H1 (cell line): ENCODE results near the gene TOR1A. TPM values are rescaled to one million over a fixed set of nuclear protein-coding genes. Genes with fewer than 3 reads are reported as not detected.

Experiments used
- CTCF ChIA-PET: fragments of 300-600 bp; sonication (Branson Sonifier 250); formaldehyde crosslinking; loops from one replicate; lab custom pipeline; 2021; ENCODE audit not compliant: partially characterized antibody; lab: Charles Lee
- POLR2A ChIA-PET: fragments of 300-600 bp; sonication (Branson Sonifier 250); formaldehyde crosslinking; loops from one replicate; lab custom pipeline; 2021; ENCODE audit warnings: inconsistent platforms; ENCODE audit not compliant: partially characterized antibody; lab: Charles Lee
- DNase-seq, 2 experiments: peaks; one replicate each; pipeline versions ENCODE4 v3.0.0 to v3.0.0-alpha.2; 2010 to 2022; ENCODE audit warnings: low spot score in 2 of 2, low read depth in 1 of 2, mixed read lengths in 1 of 2
- FAIRE-seq: peaks from 2 replicates; lab custom pipeline; 2011; peaks lifted over from hg19 to GRCh38; lab: Jason Lieb, UNC
- H2AFZ ChIP-seq: 2 replicates; pipeline ENCODE4 v1.8.1; 2012; ENCODE audit warnings: low read length, inconsistent platforms
- H2AK5ac ChIP-seq: 2 replicates; pipeline ENCODE4 v1.6.1; 2013; ENCODE audit warnings: low read depth, low read length
- H2BK120ac ChIP-seq: replicated peaks from 2 replicates; pipeline ENCODE3; 2013; ENCODE audit warnings: low read depth, low read length, inconsistent platforms
- H2BK12ac ChIP-seq: 2 replicates; pipeline ENCODE4 v1.6.1; 2013; ENCODE audit warnings: low read depth, low read length
- H2BK15ac ChIP-seq: 2 replicates; pipeline ENCODE4 v1.6.1; 2013; ENCODE audit warnings: low read length
- H2BK20ac ChIP-seq: 2 replicates; pipeline ENCODE4 v1.6.1; 2013; ENCODE audit warnings: low read length
- H2BK5ac ChIP-seq: 2 replicates; pipeline ENCODE4 v1.6.1; 2013; ENCODE audit warnings: low read depth, low read length
- H3K14ac ChIP-seq: 2 replicates; pipeline ENCODE4 v1.6.1; 2013; ENCODE audit warnings: inconsistent platforms; ENCODE audit not compliant: insufficient read length
- H3K18ac ChIP-seq: 2 replicates; pipeline ENCODE4 v1.6.1; 2013; ENCODE audit warnings: low read length; ENCODE audit errors: extremely low read depth
- H3K23ac ChIP-seq: 2 replicates; pipeline ENCODE4 v1.6.1; 2013; ENCODE audit warnings: inconsistent platforms; ENCODE audit not compliant: insufficient read length
- H3K23me2 ChIP-seq: 2 replicates; pipeline ENCODE4 v1.6.1; 2013; ENCODE audit warnings: low read depth, low read length
- H3K27ac ChIP-seq: 2 replicates; pipeline ENCODE4 v1.6.1; 2011; ENCODE audit warnings: low read depth, low read length, inconsistent platforms
- H3K27me3 ChIP-seq, 4 experiments: replicated peaks in 1 of 4; 1 replicate in 1 of 4; 2 replicates in 3 of 4; pipeline versions ENCODE4 v1.6.1 to v1.8.1; 2011 to 2013; ENCODE audit warnings: low read length in 3 of 4, mild to moderate bottlenecking in 3 of 4, inconsistent platforms in 2 of 4, mixed read lengths in 2 of 4, moderate library complexity in 1 of 4; ENCODE audit not compliant: control insufficient read depth in 3 of 4, insufficient read depth in 3 of 4; ENCODE audit errors: extremely low read depth in 1 of 4
- H3K36me3 ChIP-seq, 4 experiments: 2 replicates each; pipeline versions ENCODE4 v1.6.1 to v1.8.1; 2011 to 2013; ENCODE audit warnings: mild to moderate bottlenecking in 4 of 4, low read length in 3 of 4, moderate library complexity in 2 of 4, control low read depth in 1 of 4, inconsistent platforms in 1 of 4; ENCODE audit not compliant: insufficient read depth in 4 of 4, control insufficient read depth in 2 of 4
- H3K4ac ChIP-seq: replicated peaks from 2 replicates; pipeline ENCODE3; 2013; ENCODE audit warnings: low read length, low read depth, mixed read lengths, inconsistent platforms; ENCODE audit not compliant: insufficient read length
- H3K4me1 ChIP-seq, 4 experiments: replicated peaks in 1 of 4; 1 replicate in 1 of 4; 2 replicates in 3 of 4; pipeline versions ENCODE4 v1.6.1 to v1.8.1; 2011 to 2013; ENCODE audit warnings: low read length in 3 of 4, inconsistent platforms in 2 of 4, mixed read lengths in 1 of 4; ENCODE audit not compliant: insufficient read depth in 4 of 4, control insufficient read depth in 3 of 4
- H3K4me2 ChIP-seq, 2 experiments: 2 replicates each; pipeline versions ENCODE4 v1.6.1 to v1.8.1; 2011 to 2013; ENCODE audit warnings: low read depth in 2 of 2, low read length in 2 of 2, control low read depth in 1 of 2, inconsistent platforms in 1 of 2, mild to moderate bottlenecking in 1 of 2; ENCODE audit not compliant: insufficient read depth in 1 of 2
- H3K4me3 ChIP-seq, 4 experiments: fragments of 200-600, 300-600 bp in 1 of 4; sonication (generic), shearing (Covaris generic), sonication (Bioruptor Twin) in 1 of 4; 2 replicates each; pipeline versions ENCODE4 v1.5.1 to v1.8.1; 2011 to 2016; ENCODE audit warnings: low read length in 4 of 4, low read depth in 3 of 4, control low read depth in 2 of 4, inconsistent platforms in 2 of 4, mild to moderate bottlenecking in 2 of 4, mixed read lengths in 1 of 4, moderate library complexity in 1 of 4; ENCODE audit not compliant: insufficient read depth in 2 of 4; ENCODE audit errors: extremely low read depth in 1 of 4
- H3K56ac ChIP-seq: replicated peaks from 2 replicates; pipeline ENCODE3; 2013; ENCODE audit warnings: low read depth, mild to moderate bottlenecking, mixed read lengths, low read length, inconsistent platforms; ENCODE audit not compliant: insufficient read length
- H3K79me1 ChIP-seq: 2 replicates; pipeline ENCODE4 v1.6.1; 2013; ENCODE audit warnings: low read depth, low read length, control low read depth
- H3K79me2 ChIP-seq, 2 experiments: 2 replicates each; pipeline versions ENCODE4 v1.6.1 to v1.8.1; 2012 to 2013; ENCODE audit warnings: low read length in 2 of 2, mild to moderate bottlenecking in 2 of 2, inconsistent platforms in 1 of 2; ENCODE audit not compliant: insufficient read depth in 2 of 2, control insufficient read depth in 1 of 2
- H3K9ac ChIP-seq, 4 experiments: replicated peaks in 1 of 4; 1 replicate in 1 of 4; 2 replicates in 3 of 4; pipeline versions ENCODE4 v1.6.1 to v1.8.1; 2011 to 2013; ENCODE audit warnings: low read depth in 3 of 4, low read length in 3 of 4, control low read depth in 2 of 4, mild to moderate bottlenecking in 2 of 4, moderate library complexity in 2 of 4, inconsistent platforms in 1 of 4; ENCODE audit errors: extremely low read depth in 1 of 4
- H3K9me3 ChIP-seq, 2 experiments: 2 replicates each; pipeline versions ENCODE4 v1.6.1 to v1.8.1; 2012 to 2013; ENCODE audit warnings: mild to moderate bottlenecking in 2 of 2, moderate library complexity in 2 of 2, control low read depth in 1 of 2, inconsistent platforms in 1 of 2, low read depth in 1 of 2, low read length in 1 of 2, mixed read lengths in 1 of 2; ENCODE audit not compliant: insufficient read depth in 2 of 2
- H4K20me1 ChIP-seq, 2 experiments: replicated peaks in 1 of 2; 2 replicates each; pipeline versions ENCODE3 to v1.8.1; 2011 to 2013; ENCODE audit warnings: inconsistent platforms in 2 of 2, low read length in 2 of 2, mild to moderate bottlenecking in 1 of 2; ENCODE audit not compliant: insufficient read depth in 2 of 2, control insufficient read depth in 1 of 2
- H4K5ac ChIP-seq: 2 replicates; pipeline ENCODE4 v1.6.1; 2013; ENCODE audit warnings: low read length, low read depth, mixed read lengths, inconsistent platforms; ENCODE audit not compliant: insufficient read length
- H4K8ac ChIP-seq: 2 replicates; pipeline ENCODE4 v1.8.0; 2013; ENCODE audit warnings: mild to moderate bottlenecking, moderate library complexity, low read length, inconsistent platforms; ENCODE audit not compliant: insufficient read depth; ENCODE audit errors: extremely low read depth
- H4K91ac ChIP-seq: replicated peaks from 2 replicates; pipeline ENCODE3; 2013; ENCODE audit warnings: low read length, mixed read lengths, inconsistent platforms; ENCODE audit not compliant: insufficient read length
- E2F6 ChIP-seq: IDR thresholded peaks from 2 replicates; pipeline ENCODE4 v1.6.1; 2012; ENCODE audit warnings: inconsistent platforms
- JUND ChIP-seq: IDR thresholded peaks from 2 replicates; pipeline ENCODE4 v1.6.1; 2011; ENCODE audit warnings: mild to moderate bottlenecking, improper control_type of control experiment, low read length
- PHF8 ChIP-seq: fragments of 200-600 bp; sonication (generic); conservative IDR thresholded peaks from 2 replicates; pipeline ENCODE4 v1.7.1; 2012; ENCODE audit warnings: low read depth, mild to moderate bottlenecking, inconsistent platforms, low read length, moderate library complexity
- POLR2AphosphoS5 ChIP-seq: IDR thresholded peaks from 2 replicates; pipeline ENCODE4 v1.6.1; 2011; ENCODE audit warnings: low read depth, low read length
- SIN3A ChIP-seq, 2 experiments: IDR thresholded peaks in 1 of 2; conservative IDR thresholded peaks in 1 of 2; 2 replicates each; pipeline ENCODE4 v1.6.1; 2011 to 2012; ENCODE audit warnings: low read length in 2 of 2, improper control_type of control experiment in 1 of 2, low read depth in 1 of 2, mild to moderate bottlenecking in 1 of 2
- SRF ChIP-seq: IDR thresholded peaks from 2 replicates; pipeline ENCODE4 v1.6.1; 2011; ENCODE audit warnings: mild to moderate bottlenecking, low read depth, low read length, moderate library complexity
- WGBS, 2 experiments: shearing (Covaris generic) in 1 of 2; methylation state at CpG; one replicate each; pipeline versions ENCODE4 v1.1.6 to v1.1.7; 2013 to 2015; ENCODE audit warnings: low lambda C conversion rate in 2 of 2, mixed read lengths in 2 of 2, inconsistent platforms in 1 of 2, low coverage in 1 of 2, missing lambda C conversion rate in 1 of 2; ENCODE audit not compliant: insufficient replicate concordance in 2 of 2, insufficient coverage in 1 of 2, insufficient read length in 1 of 2; ENCODE audit errors: extremely low coverage in 1 of 2, missing lambda C conversion rate in 1 of 2; 5-methylcytosine and 5-hydroxymethylcytosine counted together
- polyA plus RNA-seq, 7 experiments: library from polyadenylated mRNA; depleted of rRNA in 3 of 7; stranded (reverse) in 5 of 7; unstranded in 2 of 7; fragments of >200 nt in 5 of 7; fragments of 200-250 nt in 2 of 7; gene quantifications; 1 replicate in 5 of 7; 2 replicates in 1 of 7; 4 replicates in 1 of 7; pipeline versions ENCODE4 v1.2.1 to v1.2.3, GENCODE V29; 2011 to 2013; ENCODE audit warnings: missing spikeins in 2 of 7, mixed read lengths in 2 of 7
- total RNA-seq: library from RNA; stranded (reverse); fragmentation: NEBNext Ultra II Directional; extraction: Animal tissue kit (Norgen Biotek cat#: 25700); gene quantifications from 2 replicates; pipeline ENCODE4 v1.2.1, GENCODE V29; 2021
- TF ChIP-seq, protein P1 (sequence below): IDR thresholded peaks from 2 replicates; pipeline ENCODE4 v1.6.1; 2012; ENCODE audit warnings: low read length, inconsistent platforms

The TOR1A gene
- total and polyA plus RNA-seq, 2 of the 8 experiments (the other 6 are each of a cell fraction or from before 2014, with no cell fraction given): 37.6 to 46.7 TPM

- WGBS, 2 experiments: no CpG with 5 or more reads among the region's 15 CpGs
- H3K79me1 ChIP-seq: peaks cover 6% of the 10 kb centered on the region
- H2AK5ac ChIP-seq: no peak overlapping the region
- peak overlapping the region; percentile 80; the same call in 1 of the 2 replicates for H2BK12ac ChIP-seq
- peak overlapping the region; percentile 75 to 100 (median 87) for H3K4me3 ChIP-seq
- no peak overlapping the region for H2BK20ac ChIP-seq
- CTCF ChIA-PET: no interaction called here
- H3K23me2 ChIP-seq: peaks cover 5% of the 10 kb centered on the region; the same call in 1 of the 2 replicates
- no peak overlapping the region; the same call in 1 of the 2 replicates for H2AFZ ChIP-seq
- no peak for FAIRE-seq
- TF ChIP-seq, protein P1, sequence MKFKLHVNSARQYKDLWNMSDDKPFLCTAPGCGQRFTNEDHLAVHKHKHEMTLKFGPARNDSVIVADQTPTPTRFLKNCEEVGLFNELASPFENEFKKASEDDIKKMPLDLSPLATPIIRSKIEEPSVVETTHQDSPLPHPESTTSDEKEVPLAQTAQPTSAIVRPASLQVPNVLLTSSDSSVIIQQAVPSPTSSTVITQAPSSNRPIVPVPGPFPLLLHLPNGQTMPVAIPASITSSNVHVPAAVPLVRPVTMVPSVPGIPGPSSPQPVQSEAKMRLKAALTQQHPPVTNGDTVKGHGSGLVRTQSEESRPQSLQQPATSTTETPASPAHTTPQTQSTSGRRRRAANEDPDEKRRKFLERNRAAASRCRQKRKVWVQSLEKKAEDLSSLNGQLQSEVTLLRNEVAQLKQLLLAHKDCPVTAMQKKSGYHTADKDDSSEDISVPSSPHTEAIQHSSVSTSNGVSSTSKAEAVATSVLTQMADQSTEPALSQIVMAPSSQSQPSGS: no peak
- TF ChIP-seq SRF (no peak), JUND (no peak), PHF8 (no peak), POLR2AphosphoS5 (no peak), E2F6 (no peak), SIN3A (conservative IDR thresholded peaks at IDR 0.05 in 1 of 2, IDR thresholded peaks at IDR 0.05 in 1 of 2; ENCODE audit: low read depth in 1 of 2, low read length in 2 of 2) (no peak)
- H3K27me3 ChIP-seq: no peaks in the 10 kb centered on the region
- peaks cover 0 to 11% of the 10 kb centered on the region in 2 experiments; a peak in 2 of 4 replicates for H3K79me2 ChIP-seq
- peak overlapping the region; percentile 64 to 88 for H3K4me2 ChIP-seq
- peak overlapping the region; percentile 92; the same call in 1 of the 2 replicates for H4K8ac ChIP-seq
- H2BK120ac ChIP-seq: no peak overlapping the region
- H3K9ac ChIP-seq: peak overlapping the region; percentile 85 to 93 (median 90)
- H2BK15ac ChIP-seq: no peak overlapping the region
- no peak overlapping the region for H3K23ac ChIP-seq
- H4K20me1 ChIP-seq: peaks cover 2 to 4% of the 10 kb centered on the region in 2 experiments
- H2BK5ac ChIP-seq: peak overlapping the region; percentile 95; the same call in 1 of the 2 replicates
- peak overlapping the region; percentile 93 for H4K5ac ChIP-seq
- H3K4me1 ChIP-seq: peaks cover 0 to 5% (median 4%) of the 10 kb centered on the region in 4 experiments; a peak in 5 of 7 replicates
- H3K56ac ChIP-seq: peak overlapping the region; percentile 92
- no peak overlapping the region for H3K4ac ChIP-seq
- peak overlapping the region; percentile 93 for H4K91ac ChIP-seq
- peak overlapping the region; percentile 87; the same call in 1 of the 2 replicates for H3K18ac ChIP-seq
- H3K27ac ChIP-seq: no peak overlapping the region
- H3K9me3 ChIP-seq: no peaks in the 10 kb centered on the region
- H3K36me3 ChIP-seq: peaks cover 13 to 35% (median 23%) of the 10 kb centered on the region in 4 experiments
- no peak for DNase-seq
- H3K14ac ChIP-seq: no peak overlapping the region
- POLR2A ChIA-PET: interaction anchor here (0.6 to 1.0 kb wide), 4 partner anchors 11 to 19 kb away, joined by 3 read pairs; partner anchors contain the start of gene C9orf78
These were observed 398 bp downstream of the TOR1A start for GRCh38 chr9:129823542-129823934.
